HG03558 (cell line): ENCODE data around the gene CD7.
"Not testable (repeated sequence)": the region's sequence is repeated elsewhere in the genome, so short reads cannot be mapped to it uniquely, and the experiment has no call there.

Experiments
- ATAC-seq: cut with Tn5 transposase; IDR thresholded peaks from one replicate; pipeline ENCODE4 v1.9.1; 2021; ENCODE audit warnings: moderate number of reproducible peaks; ENCODE audit not compliant: unreplicated experiment; ENCODE audit errors: extremely low read depth

CD7 gene

DNA sequence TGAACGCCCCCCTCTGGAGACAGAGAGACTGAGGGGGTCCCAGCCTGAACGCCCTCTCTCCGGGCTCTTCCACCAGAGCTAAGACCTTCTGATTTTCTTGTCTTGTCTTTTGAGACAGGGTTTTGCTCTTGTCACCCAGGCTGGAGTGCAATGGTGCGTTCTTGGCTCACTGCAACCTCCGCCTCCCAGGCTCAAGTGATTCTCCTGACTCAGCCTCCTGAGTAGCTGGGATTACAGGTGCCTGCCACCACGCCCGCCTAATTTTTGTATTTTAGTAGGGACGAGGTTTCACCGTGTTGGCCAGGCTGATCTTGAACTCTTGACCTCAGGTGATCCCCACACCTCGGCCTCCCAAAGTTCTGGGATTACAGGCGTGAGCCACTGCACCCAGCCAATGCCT lies 30.6 kb upstream of the CD7 start:
- not testable (repeated sequence) for ATAC-seq

DNA sequence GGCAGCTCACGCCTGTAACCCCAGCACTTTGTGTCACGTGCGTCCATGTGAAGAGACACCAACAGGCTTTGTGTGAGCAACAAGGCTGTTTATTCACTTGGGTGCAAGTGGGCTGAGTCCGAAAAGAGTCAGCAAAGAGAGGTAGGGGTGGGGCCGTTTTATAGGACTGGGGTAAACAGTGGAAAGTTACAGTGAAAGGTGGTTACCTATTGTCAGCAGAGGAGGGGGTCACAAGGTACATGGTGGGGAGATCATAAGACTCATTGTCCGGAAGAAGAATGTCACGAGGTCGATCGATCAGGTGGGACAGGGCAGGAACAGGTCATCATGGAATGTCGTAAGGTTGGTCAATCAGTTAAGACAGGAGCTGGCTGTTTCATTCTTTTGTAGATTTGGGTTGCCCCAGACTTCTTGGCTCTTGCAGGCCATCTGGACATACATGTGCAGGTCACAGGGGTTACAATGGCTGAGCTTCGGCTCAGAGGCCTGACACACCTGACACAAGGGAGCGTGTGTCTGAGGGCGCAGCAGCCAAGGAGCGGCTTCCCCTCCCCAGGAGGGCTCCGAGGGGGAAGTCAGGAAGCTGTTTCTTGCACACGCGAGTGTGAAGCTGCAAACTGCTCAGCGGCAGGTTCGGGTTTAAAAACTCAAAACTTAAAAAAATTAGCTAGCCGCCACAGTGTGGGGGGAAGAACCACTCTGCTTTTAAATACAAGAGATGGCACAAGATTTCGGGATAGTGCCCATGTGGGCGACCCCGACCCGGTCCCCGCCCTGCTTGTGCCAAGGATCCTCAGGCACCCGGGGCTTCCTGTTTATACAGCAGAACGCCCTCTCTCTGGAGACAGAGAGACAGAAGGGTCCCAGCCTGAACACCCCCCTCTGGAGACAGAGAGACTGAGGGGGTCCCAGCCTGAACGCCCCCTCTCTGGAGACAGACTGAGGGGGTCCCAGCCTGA lies 29.2 kb upstream of the CD7 start:
- ATAC-seq: no peak

DNA sequence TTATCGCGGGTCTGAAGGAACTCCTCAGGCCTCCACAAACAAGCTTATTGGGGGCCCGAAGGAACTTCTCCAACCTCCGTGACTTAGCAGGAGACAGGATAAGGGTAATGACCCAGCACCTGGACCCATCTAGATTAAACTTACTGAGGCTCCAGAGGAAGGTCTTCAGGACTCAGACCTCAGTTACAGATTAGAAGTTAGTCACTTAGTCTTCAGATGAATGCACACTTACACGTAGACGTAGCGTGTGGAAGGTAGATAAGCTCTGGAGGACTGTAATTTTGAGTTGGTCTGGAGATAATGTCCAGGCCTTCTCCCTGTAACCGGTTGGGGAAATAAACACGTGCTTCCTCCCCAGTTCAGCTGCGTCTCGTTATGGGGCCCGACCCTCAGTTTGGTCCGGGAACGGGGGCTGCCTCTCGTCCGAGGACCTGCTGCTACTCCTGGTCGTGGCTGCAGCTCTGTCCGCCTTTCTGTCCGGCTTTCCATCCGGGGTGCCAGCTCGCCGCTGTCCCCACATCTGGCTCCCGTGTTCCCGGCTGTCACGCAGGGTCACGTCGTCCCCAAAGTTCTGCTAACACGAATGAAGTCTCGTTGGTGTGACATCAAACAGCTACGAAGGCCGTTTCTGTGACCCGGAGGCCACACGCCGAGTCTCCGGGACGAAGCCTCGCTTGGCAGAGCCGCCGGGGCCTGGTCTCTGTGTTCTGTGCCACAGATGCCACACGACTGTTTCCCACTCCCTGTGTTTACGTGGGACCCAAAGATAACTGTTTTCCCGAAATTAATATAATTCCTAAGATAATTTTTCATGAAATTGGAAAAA lies 28.0 kb upstream of the CD7 start:
- no peak for ATAC-seq

DNA sequence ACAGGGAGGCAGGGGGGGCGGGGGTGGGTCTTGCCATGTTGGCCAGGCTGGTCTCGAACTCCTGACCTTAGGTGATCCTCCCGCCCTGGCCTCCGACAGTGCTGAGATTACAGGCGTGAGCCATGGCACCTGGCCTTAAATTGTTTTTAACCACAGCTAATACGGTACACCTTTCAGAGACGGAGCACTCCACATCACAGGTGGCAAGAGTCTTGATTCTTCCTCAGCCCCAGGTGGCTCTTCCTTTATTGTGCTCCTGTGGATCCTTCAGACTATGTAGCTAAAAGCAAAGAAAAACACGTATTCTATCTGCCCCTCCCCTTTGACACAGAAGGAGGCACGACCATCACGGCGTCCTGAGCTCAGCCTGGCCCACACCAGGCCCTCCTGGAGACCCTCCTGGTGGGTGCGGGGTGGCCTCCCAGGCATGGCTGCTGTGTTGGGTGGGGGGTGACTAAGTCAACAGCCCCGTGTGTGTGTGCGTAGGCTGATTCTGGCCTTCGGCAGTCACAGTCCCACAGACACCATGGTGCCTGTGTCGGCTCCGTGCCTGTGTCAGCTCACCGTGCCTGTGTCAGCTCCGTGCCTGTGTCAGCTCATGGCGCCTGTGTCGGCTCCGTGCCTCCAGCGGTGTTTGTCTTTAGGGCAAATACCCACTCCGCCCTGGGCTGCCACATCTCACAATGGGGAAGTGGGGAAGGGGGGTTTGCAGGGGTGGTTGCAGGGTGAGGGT lies 26.9 kb upstream of the CD7 start:
- ATAC-seq: no peak

DNA sequence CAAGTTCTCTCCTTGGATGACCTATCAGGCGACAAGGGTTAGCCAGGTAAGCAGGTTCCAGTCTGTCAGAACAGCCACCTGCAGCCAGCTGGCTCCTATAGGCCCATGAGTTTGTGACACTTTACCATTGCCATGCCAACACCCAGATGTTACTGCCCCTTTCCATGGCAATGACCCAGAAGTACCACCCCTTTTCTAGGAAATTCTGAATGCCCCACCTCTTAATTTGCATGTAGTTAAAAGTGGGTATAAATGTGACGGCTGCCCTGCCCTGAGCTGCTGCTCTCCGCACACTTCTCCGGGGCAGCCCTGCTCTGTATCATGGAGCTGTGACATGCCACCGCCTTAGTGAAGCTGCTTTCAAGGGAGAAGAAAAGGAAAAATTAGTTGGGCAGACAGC lies 26.2 kb upstream of the CD7 start:
- no peak for ATAC-seq

DNA sequence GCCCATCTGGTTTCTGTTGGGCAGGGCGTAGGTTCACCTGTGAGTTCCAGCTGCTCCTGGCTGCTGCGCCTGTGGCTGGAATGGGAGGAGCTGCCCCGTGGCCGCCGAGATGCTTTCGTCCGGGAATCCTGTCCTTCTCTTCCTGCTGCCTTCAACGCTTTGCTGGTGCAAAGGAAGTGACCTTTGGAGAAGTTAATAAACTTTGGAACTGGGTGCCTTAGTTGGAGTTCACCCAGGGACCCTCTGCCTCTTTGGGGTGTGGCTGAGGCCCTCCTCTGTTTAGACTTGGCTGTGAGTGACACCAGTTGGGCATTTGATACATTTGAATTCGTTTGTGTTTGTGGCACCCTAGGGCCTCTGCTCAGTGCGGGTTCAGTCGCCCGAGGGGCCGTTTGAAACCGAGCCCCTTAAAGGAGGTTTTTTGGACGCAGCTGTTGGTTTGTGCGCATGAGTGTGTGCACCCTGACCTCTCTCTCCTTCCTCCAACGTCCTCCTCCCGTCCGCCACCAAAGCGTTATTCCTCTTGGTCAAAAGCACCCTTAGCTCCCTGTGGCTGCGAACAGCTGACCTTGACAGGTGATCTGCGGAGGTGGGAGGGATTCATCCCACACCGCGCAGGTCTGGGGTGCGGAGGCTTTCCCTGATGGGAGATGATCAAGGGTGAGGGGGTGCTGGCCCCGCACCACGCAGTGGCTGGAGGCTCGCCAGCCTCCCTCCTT lies 25.1 kb upstream of the CD7 start:
- ATAC-seq: no peak

DNA sequence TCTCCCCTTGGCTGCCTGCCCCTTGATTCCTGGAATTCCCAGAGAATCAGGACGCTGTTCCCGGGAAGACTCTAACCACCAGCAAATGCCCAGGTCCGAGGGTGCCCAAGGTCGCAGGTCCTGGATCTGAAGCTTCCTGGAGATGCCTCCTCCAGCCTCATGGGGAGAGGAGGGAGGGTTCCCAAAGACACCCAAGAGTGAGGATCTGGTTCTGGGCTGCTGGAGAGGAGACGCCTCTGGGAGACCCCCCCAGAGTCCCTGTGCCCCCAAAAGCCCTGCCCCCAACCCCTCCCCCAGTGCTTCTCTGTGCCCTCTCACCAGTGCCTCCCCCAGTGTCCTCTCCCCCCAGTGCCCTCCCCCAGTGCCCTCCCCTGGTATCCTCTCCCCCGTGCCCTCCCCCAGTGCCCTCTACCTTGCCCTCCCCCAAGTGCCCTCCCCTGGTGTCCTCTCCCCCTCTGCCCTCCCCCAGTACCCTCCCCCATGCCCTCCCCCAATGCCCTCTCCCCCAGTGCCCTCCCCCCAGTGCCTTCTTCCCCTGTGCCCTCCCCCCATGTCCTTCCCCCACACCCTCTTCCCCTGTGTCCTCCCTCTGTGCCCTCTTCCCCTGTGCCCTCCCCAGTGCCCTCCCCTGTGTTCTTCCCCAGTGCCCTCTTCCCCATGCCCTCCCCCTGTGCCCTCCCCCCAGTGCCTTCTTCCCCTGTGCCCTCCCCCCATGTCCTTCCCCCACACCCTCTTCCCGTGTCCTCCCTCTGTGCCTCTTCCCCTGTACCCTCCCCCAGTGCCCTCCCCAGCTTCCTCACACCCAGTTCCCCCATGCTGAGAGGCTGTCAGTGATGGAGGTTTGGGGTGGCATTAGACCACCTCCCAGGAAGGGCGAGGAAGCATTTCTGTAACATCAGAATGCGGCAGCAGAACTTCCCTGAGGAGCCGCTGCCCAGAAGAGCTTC lies 22.5 kb upstream of the CD7 start:
- no peak for ATAC-seq

- no peak for ATAC-seq
Measured at GRCh38 chr17:82338858-82339633, 21.6 kb upstream of the CD7 start.

GRCh38 chr17:82334622-82335394 lies 17.4 kb upstream of the CD7 start:
- ATAC-seq: no peak

DNA sequence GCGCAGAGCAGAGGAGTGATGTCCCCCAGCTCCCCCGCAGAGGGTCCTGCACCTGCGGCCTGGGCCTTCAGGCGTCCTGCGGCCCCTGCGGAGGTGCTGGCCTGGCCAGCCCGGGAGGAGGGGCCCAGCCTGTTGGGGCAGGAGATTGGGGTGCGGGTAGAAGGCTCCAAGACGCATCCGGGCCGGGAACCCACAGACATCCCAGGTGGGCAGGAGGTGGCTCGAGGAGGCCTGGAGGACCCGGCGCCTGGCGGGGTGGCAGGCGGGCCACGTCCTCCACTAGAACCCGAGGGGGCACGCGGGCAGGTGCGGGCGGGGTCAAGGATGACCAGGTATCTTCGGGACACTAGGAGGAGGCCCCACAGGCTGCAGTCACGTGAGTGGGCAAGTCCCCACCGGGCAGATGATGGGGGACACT lies 16.8 kb upstream of the CD7 start:
- no peak for ATAC-seq

DNA sequence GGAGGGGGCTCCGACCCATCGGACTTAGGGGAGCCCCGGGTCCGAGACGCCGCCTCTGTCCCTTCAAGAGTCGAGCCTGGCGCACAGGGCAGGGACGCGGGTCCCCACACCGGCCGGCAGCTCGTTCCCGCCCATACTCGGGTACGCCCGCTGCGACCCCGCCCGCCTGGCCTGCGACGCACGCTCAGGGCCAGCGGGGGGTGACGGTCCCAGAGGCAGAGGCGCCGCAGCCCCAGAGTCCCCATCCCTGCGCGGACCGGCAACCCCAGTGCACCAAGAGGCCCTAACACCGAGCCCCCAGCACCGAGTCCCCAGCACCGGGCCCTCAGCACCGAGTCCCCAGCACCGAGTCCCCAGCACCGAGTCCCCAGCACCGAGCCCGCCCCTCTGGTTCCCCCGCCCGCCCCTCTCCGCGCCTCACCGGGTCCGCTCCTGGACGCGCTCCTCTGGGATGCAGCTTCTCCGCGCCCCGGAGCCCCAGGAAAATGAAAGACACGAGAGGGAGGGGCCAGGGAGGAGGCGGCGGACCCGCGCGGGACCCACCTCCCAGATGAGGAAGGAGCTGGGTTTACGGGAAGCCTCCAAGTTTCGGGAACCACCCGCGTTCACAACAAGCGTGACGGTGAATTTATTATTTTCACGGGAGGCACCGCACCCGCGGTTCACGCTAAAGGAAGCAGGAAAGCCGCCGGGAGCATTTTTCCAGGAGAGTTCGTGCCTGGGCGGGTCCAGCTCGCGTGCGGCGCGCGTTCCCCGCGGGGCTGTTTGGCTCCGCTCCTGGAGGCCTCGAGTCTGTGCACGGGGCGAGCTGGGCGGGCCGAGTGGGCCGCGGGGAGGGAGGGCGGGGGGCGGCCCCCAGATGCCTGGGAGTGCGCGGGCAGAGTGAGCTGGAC lies 16.1 kb upstream of the CD7 start, which contains the start of gene SECTM1:
SECTM1 (minus strand) TSS at position 488 of the 893 bp plus-strand sequence. CDS start 6,526 bp downstream, outside the sequence.
- no peak for ATAC-seq

- no peak for ATAC-seq
Measured at GRCh38 chr17:82332669-82333278, 15.4 kb upstream of the CD7 start.

GRCh38 chr17:82331345-82331939 lies 14.0 kb upstream of the CD7 start:
- no peak for ATAC-seq

- no peak for ATAC-seq
Measured at GRCh38 chr17:82330322-82331239, 13.2 kb upstream of the CD7 start.
